GM18505 (cell line): Measurements from ENCODE around the gene ENTPD8.

Experiments
- ATAC-seq: cut with Tn5 transposase; IDR thresholded peaks from one replicate; pipeline ENCODE4 v1.9.1; 2021; ENCODE audit not compliant: unreplicated experiment
- POLR2A ChIP-seq: IDR thresholded peaks from 4 replicates; pipeline ENCODE4 v1.6.1; 2011; ENCODE audit warnings: borderline replicate concordance; ENCODE audit not compliant: insufficient read depth, insufficient read length; ENCODE audit errors: extremely low read depth

The ENTPD8 gene

DNA sequence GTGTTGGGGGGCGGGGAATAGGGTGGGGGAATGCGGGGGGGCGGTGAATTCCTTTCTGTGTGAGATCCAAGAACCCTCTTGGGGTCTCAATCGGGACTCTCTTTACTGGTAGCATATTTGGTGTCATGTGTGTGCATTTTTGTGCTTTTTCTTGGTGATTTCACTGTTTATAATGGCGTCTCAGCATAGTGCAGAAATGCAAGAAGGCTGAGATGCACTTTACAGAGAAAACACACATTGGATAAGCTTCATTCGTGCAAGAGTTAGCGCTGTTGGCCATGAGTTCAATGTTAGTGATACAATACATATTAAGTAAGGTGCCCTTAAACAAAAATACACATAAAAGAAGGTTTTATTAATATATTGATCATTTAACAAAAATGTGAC lies 771 bp upstream of the ENTPD8 start:
- no peak for TF ChIP-seq POLR2A
- ATAC-seq: no peak

DNA sequence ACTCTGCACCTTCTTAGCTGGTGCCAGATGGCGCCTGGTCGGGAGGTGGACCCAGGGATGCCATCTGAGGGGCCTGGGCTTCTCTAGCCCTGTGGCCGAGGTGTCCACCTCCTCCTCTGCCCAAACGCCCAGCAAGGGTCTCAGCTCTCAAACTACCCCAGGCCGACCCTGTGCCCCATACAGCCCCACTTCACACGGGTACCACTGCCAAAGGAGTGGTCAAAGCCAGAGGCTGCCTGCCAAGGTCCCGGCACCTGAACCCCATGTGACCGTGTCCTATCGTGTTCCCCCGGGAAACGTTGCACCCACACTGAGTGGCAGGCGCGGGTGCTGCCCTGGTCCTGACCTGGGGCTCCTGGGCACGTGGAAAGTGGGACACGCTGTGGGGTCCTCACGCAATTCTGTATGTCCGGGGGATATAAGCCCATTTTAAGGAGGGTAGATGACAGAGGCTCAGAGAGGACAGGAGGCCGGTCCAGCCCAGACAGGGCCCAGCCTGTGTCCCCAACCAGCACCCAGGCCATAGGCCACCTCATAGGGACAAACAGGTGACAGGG lies 1.9 kb downstream of the ENTPD8 start:
- no peak for TF ChIP-seq POLR2A
- ATAC-seq: no peak

DNA sequence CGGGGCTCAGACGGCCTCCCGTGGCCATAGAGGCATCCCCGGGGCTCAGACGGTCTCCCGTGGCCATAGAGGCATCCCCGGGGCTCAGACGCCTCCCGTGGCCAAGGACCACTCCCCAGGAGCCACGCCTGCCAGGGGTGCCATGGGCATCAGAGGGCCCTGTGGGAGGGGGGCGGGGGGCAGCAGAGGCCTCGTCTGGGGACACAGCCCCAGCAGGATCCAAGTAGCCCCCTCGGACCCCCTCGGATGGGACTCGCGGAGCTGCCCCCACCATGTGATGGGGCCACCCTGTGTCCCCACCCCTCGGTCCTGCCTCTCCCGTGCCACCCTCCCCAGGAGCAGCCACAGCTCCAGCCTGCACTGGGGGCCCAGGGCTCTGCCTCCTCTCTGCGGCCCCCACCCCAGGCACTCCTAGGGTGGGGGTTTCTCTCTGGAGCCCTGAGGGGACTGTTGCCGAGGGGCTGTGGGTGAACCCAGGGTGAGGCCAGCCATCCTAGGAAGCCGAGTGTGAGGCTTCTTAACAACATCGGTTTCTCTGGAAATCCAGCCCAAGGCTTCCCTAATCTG lies 2.5 kb downstream of the ENTPD8 start:
- no peak for ATAC-seq
- TF ChIP-seq POLR2A: no peak

DNA sequence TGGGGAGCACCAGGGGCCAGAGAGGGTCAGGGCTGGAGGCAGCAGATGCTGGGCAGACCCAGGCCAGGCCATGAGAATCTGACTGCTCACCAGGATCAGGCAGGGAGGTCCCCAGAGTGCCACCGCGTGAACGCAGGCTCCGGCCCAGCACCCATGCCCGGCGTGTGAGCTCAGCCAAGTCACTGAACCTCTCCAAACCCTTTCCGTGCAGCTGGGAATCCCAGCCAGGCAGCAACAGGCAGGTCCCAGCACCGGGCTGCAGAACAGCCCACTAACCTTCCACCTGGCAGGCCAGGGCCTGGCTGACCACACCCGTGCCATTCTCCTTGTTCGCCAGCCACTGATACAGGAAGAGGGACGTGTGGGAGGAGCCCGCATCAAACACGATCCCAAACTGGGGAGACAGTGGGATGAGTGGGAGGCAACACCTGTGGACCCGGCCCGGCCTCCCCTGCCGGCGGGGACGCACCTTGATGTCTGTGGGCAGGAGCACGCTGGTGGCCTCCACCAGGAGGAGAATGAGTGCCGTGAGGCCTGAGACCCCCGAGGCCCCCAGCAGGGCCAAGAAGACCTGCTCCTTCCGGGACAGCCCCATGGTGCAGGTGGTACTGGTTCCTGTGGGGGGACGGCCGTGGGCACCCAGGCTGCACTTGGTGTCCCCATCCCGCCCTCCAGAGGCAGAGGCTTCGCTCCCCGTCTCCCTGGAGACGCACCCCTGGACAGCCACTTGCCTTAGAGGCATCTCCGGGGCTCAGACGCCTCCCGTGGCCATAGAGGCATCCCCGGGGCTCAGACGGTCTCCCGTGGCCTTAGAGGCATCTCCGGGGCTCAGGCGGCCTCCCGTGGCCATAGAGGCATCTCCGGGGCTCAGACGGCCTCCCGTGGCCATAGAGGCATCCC lies 3.2 kb downstream of the ENTPD8 start:
- no peak for ATAC-seq
- no peak for TF ChIP-seq POLR2A

DNA sequence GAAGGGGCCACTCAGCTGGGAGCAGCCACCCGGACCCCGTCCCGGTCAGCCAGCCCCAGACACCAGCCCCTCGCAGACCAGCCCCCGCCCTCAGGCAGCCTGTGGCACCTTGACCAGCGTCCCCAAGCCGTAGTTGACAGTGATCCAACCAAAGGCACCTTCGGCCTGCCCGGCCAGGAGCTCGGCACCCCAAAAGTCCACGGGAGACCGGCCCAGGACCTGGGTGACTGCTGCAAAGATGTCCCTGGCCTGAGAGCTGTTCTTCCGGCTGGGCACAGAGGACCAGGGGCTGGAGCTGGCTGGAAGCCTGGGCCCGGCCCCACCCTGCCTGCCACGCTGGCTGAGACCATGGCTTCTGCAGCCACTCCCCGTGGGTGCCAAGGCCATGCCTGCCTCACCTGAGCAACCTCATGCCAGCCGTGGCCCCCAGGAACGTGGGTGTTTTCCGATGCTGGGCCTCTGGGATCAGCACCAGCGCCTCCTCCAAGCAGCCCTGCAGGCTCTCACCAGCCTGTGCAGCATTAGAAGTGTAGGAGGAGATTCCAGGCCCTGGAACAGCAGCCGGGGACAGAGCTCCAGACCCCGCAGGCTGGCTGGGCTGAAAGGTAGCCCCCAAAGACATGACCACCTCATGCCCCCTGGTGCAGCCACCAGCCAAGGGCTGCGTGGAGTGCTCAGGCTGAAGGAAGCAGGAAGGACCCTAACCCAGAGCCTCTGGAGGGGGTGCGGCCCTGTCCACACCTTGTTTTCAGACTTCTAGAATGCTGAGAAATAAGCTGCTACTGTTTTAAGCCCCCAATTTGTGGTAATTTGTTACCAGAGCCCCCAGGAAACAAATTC lies 4.2 kb downstream of the ENTPD8 start:
- TF ChIP-seq POLR2A: no peak

DNA sequence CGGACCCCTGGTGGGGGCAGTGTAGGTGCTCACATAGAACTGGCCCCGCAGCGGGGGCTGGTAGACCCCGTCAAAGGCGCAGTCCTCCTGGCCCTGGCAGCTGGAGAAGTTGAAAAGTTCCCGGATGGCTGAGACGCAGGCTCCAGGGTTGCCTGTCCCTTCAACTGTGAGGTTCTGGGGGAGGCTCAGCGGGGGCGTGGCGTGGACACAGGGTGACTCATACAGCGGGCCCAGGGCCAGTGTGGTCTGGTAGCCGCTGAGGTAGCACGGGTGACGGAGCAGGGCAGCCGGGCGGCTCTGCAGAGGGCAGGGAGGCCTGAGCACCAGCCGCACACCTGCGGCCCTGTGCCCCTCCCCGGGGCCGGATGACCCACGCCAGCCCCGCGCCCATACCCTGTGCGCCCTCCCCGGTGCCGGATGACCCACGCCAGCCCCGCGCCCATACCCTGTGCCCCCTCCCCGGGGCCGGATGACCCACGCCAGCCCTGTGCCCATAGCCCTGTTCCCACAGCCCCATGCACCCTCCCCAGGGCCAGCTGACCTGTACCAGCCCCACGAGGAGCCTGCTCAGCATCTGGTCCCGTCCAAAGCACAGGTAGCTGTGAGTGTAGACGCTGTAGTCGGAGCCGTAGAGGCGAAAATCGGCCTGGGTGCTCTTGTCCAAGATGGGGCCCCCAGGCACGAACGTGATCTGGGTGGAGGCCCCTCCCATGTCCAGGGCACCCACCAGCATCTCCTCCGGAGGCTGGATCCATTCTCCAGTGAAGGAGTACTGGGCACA lies 5.0 kb downstream of the ENTPD8 start:
- no peak for ATAC-seq
- no peak for TF ChIP-seq POLR2A

More for the DNA sequence above, 4.2 kb downstream of the ENTPD8 start:
- no peak for ATAC-seq

DNA sequence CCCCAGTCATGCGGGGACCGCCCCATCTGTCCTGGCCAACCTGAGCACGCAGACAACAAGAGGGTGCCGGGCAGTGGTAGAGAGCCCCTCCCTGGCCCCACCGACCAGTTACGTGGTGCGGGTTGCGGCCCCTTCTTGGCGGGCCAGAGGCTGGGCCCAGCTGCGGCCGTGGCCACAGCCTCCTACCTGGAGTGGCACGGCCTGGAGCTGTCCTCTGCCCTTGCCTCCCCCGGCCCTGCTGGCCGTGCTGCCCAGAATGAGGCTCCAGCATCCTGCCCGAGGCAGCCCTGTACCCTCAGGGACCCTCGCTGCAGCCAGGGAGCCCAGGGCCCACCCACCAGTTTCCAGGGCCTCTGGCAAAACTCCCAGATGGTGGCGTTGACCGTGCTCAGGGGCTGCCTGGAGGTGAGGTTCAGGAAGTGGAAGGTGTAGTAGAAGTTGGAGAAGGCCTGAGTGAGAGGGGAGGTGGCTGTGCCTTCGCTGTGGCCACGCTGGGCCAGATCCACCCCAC lies 5.7 kb downstream of the ENTPD8 start:
- ATAC-seq: no peak

DNA sequence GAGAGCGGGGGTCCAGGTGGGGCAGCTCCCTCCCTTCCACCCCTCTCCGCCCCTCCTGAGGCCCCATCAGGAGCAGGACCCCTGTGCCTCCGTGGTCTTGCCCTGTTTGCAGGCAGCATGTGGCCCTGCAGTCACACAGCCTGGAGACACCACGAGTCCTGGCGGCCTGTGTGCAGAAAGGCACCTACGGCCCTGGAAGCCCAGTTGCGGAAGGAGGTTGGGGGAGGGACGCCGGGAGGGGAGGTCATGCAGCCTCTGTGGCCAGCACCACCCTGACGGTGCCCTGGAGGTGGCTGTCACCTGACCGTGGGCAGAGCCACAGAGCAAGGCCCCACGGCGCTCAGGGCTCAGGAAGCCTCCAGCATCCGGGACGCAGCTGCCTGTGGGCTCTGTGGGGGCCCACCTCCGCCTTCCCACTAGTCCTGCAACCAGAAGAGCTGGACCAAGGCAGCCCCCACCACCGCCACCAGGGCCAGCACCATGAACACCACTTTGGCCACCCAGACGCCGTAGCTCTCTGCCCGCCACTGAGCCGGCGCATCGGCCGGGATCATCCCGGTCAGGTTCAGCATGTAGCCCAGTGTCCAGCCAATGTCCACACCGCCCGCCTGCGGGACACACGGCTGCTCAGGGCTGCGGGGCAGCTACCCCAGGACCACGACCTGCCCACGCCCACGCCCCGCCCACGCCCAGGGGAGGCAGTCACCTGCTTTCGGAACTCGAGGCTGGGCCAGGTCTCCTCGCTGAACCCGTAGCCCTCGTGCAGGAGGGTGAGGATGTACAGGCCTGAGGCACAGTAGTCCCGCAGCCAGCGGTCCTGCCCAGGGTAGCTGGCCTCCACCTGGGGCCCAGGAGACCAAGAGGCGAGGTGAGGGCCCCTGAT lies 6.4 kb downstream of the ENTPD8 start:
- no peak for TF ChIP-seq POLR2A
- no peak for ATAC-seq

More for the DNA sequence above, 5.7 kb downstream of the ENTPD8 start:
- no peak for TF ChIP-seq POLR2A

DNA sequence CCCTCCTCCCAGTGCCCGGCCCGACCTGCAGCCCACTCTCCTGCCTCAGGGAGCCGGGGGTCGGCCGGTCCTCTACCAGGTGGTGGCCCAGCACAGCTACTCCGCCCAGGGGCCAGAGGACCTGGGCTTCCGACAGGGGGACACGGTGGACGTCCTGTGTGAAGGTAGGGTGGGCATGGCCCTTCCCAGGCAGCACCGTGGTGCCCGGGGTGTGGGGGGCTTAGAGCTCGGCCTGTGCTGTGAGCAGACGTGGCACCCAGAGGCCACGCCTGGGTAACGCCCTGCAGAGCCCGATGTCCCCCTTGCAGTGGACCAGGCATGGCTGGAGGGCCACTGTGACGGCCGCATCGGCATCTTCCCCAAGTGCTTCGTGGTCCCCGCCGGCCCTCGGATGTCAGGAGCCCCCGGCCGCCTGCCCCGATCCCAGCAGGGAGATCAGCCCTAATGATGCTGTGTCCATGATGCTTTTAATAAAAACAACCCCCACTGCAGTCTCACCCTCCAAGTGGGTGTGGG lies 7.2 kb downstream of the ENTPD8 start:
- ATAC-seq: no peak
- TF ChIP-seq POLR2A: no peak

DNA sequence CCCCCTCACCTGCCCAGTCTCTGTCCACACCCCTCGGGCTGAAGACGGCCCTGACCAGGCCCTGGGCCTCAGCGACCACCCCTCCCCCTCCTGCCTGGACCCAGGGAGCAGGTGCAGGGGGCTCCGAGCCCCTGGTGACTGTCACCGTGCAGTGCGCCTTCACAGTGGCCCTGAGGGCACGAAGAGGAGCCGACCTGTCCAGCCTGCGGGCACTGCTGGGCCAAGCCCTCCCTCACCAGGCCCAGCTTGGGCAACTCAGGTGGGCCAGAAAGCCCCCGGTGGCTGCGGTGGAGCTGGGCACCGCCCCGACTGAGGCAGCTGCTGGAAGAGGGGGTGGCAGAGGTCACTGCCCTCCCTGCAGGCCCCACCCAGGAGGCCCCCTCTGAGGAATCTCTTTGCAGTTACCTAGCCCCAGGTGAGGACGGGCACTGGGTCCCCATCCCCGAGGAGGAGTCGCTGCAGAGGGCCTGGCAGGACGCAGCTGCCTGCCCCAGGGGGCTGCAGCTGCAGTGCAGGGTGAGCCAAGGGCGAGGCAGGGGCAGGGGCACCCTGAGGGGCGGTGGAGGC lies 7.7 kb downstream of the ENTPD8 start:
- ATAC-seq: no peak
- TF ChIP-seq POLR2A: no peak
